GM21381 (cell line): Measurements from ENCODE around the gene MUS81.

Experiments
- ATAC-seq: cut with Tn5 transposase; IDR thresholded peaks from one replicate; pipeline ENCODE4 v1.9.1; 2021; ENCODE audit warnings: mild to moderate bottlenecking, moderate library complexity; ENCODE audit not compliant: unreplicated experiment

MUS81 gene

GRCh38 chr11:65871811-65872548, 11.7 kb downstream of the MUS81 start:
- no peak for ATAC-seq

GRCh38 chr11:65872586-65873317, 12.5 kb downstream of the MUS81 start, which contains the start of gene EFEMP2:
TSS of gene EFEMP2 (minus strand) at chr11:65872800. CDS start at chr11:65872354, 446 bp downstream.
- no peak for ATAC-seq

GRCh38 chr11:65873318-65874156, 13.3 kb downstream of the MUS81 start:
- peak; percentile 82 for ATAC-seq

- ATAC-seq: no peak
These were observed 19.4 kb downstream of the MUS81 start, which contains the start of gene CTSW for GRCh38 chr11:65879617-65880016. TSS of gene CTSW (plus strand) at chr11:65879837. CDS start at chr11:65879855, 18 bp downstream.

GRCh38 chr11:65880027-65880426, 19.8 kb downstream of the MUS81 start:
- ATAC-seq: no peak

- ATAC-seq: no peak
These were observed 20.7 kb downstream of the MUS81 start for GRCh38 chr11:65880844-65881421.

GRCh38 chr11:65882120-65883057, 22.2 kb downstream of the MUS81 start:
- no peak for ATAC-seq

GRCh38 chr11:65883058-65883761, 23.0 kb downstream of the MUS81 start:
- no peak for ATAC-seq

- ATAC-seq: no peak
These were observed 23.8 kb downstream of the MUS81 start for GRCh38 chr11:65883786-65884715.

- no peak for ATAC-seq
These were observed 24.5 kb downstream of the MUS81 start for GRCh38 chr11:65884716-65885092.

- ATAC-seq: no peak
These were observed 25.0 kb downstream of the MUS81 start for GRCh38 chr11:65885231-65885630.

- no peak for ATAC-seq
These were observed 25.7 kb downstream of the MUS81 start for GRCh38 chr11:65885808-65886536.

GRCh38 chr11:65886826-65887722, 26.8 kb downstream of the MUS81 start:
- no peak for ATAC-seq

GRCh38 chr11:65887723-65888162, 27.5 kb downstream of the MUS81 start:
- ATAC-seq: peak; percentile 1

GRCh38 chr11:65888163-65888814, 28.1 kb downstream of the MUS81 start, which contains the start of gene FIBP:
TSS of gene FIBP (minus strand) at chr11:65888471. CDS start at chr11:65888418, 53 bp downstream.
- ATAC-seq: peak; percentile 55
